Lower leg skin (tissue), 3 donors: ENCODE data around the gene ACYP2.

Experiments
- POLR2A ChIP-seq, 2 donors: fragments of 450-650 bp; IDR thresholded peaks; one replicate each; pipeline ENCODE4 v1.6.1; 2016 to 2017; ENCODE audit warnings: antibody characterized with exemption in 2 of 2, mild to moderate bottlenecking in 1 of 2, moderate library complexity in 1 of 2
- TF ChIP-seq, protein P1 (sequence below), 3 donors: fragments of 450-650 bp; IDR thresholded peaks; one replicate each; pipeline ENCODE4 v1.5.1; 2016; ENCODE audit warnings: antibody characterized with exemption in 3 of 3, mild to moderate bottlenecking in 3 of 3, moderate library complexity in 2 of 3

DNA sequence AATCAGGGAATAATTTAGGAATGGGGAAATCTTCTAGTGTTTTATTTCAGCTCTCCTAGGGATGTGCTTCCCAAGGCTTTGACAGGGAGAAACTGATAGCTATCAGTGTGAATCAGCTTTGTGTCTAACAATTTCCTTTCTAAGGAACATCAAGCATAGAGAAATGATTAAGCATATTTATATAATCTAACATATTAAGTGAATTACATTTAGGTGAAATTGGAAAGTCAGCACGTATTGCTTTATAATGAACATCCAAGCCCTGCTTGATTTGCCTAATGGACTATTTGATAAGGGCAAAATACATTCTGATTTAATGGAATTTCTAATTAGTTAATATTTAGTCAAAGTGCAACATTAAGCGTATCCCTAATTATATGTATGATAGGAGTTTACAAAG is 160.1 kb downstream of the ACYP2 start:
- no peak for TF ChIP-seq POLR2A (IDR thresholded peaks at IDR 0.05)
- TF ChIP-seq, protein P1, sequence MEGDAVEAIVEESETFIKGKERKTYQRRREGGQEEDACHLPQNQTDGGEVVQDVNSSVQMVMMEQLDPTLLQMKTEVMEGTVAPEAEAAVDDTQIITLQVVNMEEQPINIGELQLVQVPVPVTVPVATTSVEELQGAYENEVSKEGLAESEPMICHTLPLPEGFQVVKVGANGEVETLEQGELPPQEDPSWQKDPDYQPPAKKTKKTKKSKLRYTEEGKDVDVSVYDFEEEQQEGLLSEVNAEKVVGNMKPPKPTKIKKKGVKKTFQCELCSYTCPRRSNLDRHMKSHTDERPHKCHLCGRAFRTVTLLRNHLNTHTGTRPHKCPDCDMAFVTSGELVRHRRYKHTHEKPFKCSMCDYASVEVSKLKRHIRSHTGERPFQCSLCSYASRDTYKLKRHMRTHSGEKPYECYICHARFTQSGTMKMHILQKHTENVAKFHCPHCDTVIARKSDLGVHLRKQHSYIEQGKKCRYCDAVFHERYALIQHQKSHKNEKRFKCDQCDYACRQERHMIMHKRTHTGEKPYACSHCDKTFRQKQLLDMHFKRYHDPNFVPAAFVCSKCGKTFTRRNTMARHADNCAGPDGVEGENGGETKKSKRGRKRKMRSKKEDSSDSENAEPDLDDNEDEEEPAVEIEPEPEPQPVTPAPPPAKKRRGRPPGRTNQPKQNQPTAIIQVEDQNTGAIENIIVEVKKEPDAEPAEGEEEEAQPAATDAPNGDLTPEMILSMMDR (IDR thresholded peaks at IDR 0.05) = no peak
